ENCODE data around the gene TCTN1.

The TCTN1 gene

DNA sequence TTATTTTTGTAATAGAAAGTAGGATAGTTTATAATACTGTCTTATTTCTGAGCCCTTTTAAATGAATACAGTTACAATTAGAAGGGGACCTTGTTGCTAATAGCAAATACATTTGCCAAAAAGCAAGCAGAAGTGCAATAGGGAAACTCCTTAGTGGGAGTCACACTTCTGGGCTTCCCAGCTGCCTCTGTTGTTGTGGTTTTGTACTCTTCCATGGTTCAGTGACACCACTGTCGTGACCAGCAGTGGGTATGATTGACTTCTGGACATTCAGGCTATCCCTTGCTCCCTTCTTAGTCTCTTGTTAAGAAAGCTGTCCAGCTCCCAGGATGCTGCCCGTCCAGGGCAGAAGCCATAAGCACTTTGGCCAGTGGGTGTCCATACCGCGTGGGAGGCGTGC lies 22.6 kb downstream of the TCTN1 start:
- no peak overlapping the region for H2AFZ ChIP-seq (ENCODE audit: low read depth, low read length, severe bottlenecking)
- TF ChIP-seq EZH2phosphoT487 (conservative IDR thresholded peaks at IDR 0.05; ENCODE audit: low read length) = no peak
- TF ChIP-seq, protein P1, sequence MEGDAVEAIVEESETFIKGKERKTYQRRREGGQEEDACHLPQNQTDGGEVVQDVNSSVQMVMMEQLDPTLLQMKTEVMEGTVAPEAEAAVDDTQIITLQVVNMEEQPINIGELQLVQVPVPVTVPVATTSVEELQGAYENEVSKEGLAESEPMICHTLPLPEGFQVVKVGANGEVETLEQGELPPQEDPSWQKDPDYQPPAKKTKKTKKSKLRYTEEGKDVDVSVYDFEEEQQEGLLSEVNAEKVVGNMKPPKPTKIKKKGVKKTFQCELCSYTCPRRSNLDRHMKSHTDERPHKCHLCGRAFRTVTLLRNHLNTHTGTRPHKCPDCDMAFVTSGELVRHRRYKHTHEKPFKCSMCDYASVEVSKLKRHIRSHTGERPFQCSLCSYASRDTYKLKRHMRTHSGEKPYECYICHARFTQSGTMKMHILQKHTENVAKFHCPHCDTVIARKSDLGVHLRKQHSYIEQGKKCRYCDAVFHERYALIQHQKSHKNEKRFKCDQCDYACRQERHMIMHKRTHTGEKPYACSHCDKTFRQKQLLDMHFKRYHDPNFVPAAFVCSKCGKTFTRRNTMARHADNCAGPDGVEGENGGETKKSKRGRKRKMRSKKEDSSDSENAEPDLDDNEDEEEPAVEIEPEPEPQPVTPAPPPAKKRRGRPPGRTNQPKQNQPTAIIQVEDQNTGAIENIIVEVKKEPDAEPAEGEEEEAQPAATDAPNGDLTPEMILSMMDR (IDR thresholded peaks at IDR 0.05; ENCODE audit: insufficient read depth, low read length, poor library complexity, severe bottlenecking) = no peak
- H3K9me3 ChIP-seq (ENCODE audit: insufficient read depth, low read length) = no peaks in the 10 kb centered on the region
- no peaks in the 10 kb centered on the region for H3K9me2 ChIP-seq (replicated peaks; ENCODE audit: insufficient read depth, low read length)
- no peak overlapping the region for H3K9ac ChIP-seq (ENCODE audit: low read length)
- no peaks in the 10 kb centered on the region for H3K79me2 ChIP-seq (ENCODE audit: insufficient read depth, low read length)
- H3K4me3 ChIP-seq (ENCODE audit: insufficient read depth, low read length, poor library complexity, severe bottlenecking) = no peak overlapping the region
- no peak overlapping the region for H3K4me2 ChIP-seq (ENCODE audit: low read depth, low read length, poor library complexity, severe bottlenecking)
- H3K36me3 ChIP-seq (ENCODE audit: low read length) = no peaks in the 10 kb centered on the region
- H4K20me1 ChIP-seq (ENCODE audit: low read depth, low read length) = no peaks in the 10 kb centered on the region
- H3F3A ChIP-seq (ENCODE audit: insufficient read depth) = peaks cover 29% of the 10 kb centered on the region; the same call in 1 of the 2 replicates
- H3K27ac ChIP-seq (ENCODE audit: low read depth, low read length) = no peak overlapping the region
- H3K27me3 ChIP-seq (ENCODE audit: low read length) = no peaks in the 10 kb centered on the region

GRCh38 chr12:110637869-110638441 lies 24.0 kb downstream of the TCTN1 start:
- Histone ChIP-seq H3K4me3 (ENCODE audit: insufficient read depth, low read length, poor library complexity, severe bottlenecking) (no peak overlapping the region), H3K4me2 (ENCODE audit: low read depth, low read length, poor library complexity, severe bottlenecking) (no peak overlapping the region), H3K79me2 (ENCODE audit: insufficient read depth, low read length) (no peaks in the 10 kb centered on the region), H3F3A (ENCODE audit: insufficient read depth) (peaks cover 20% of the 10 kb centered on the region; the same call in 1 of the 2 replicates), H3K27ac (ENCODE audit: low read depth, low read length) (no peak overlapping the region), H2AFZ (ENCODE audit: low read depth, low read length, severe bottlenecking) (no peak overlapping the region), H3K9me3 (ENCODE audit: insufficient read depth, low read length) (no peaks in the 10 kb centered on the region), H3K9ac (ENCODE audit: low read length) (no peak overlapping the region), H3K9me2 (replicated peaks; ENCODE audit: insufficient read depth, low read length) (no peaks in the 10 kb centered on the region), H3K27me3 (ENCODE audit: low read length) (no peaks in the 10 kb centered on the region), H4K20me1 (ENCODE audit: low read depth, low read length) (no peaks in the 10 kb centered on the region), H3K36me3 (ENCODE audit: low read length) (no peaks in the 10 kb centered on the region)
- TF ChIP-seq, protein P1 (IDR thresholded peaks at IDR 0.05; ENCODE audit: insufficient read depth, low read length, poor library complexity, severe bottlenecking) = no peak
- TF ChIP-seq EZH2phosphoT487 (conservative IDR thresholded peaks at IDR 0.05; ENCODE audit: low read length) = no peak

DNA sequence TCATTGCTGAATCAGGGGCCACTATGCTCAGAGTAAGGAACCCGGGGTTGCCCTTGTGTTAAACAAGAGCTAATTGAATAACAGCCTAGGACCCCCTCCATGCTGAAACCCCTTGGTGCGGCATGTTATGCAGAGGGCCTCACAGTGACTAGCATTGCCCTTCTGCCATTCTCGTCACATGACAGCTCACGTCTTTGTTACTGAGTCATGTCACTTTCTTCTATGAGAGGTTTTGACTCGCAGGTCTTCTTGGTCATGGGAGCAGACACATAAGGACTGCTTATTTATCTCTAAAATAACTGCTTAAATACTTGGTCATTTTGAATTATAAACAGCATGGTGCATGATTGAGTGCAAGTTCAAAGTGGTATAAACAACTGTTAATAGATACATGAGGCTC lies 24.9 kb downstream of the TCTN1 start:
- Histone ChIP-seq H3K79me2 (ENCODE audit: insufficient read depth, low read length) (no peaks in the 10 kb centered on the region), H2AFZ (ENCODE audit: low read depth, low read length, severe bottlenecking) (no peak overlapping the region), H3K36me3 (ENCODE audit: low read length) (no peaks in the 10 kb centered on the region), H3K9me2 (replicated peaks; ENCODE audit: insufficient read depth, low read length) (no peaks in the 10 kb centered on the region), H3F3A (ENCODE audit: insufficient read depth) (peaks cover 12% of the 10 kb centered on the region; the same call in 1 of the 2 replicates), H3K4me2 (ENCODE audit: low read depth, low read length, poor library complexity, severe bottlenecking) (no peak overlapping the region), H3K27ac (ENCODE audit: low read depth, low read length) (no peak overlapping the region), H3K9me3 (ENCODE audit: insufficient read depth, low read length) (no peaks in the 10 kb centered on the region), H3K27me3 (ENCODE audit: low read length) (no peaks in the 10 kb centered on the region), H3K4me3 (ENCODE audit: insufficient read depth, low read length, poor library complexity, severe bottlenecking) (no peak overlapping the region), H4K20me1 (ENCODE audit: low read depth, low read length) (no peaks in the 10 kb centered on the region), H3K9ac (ENCODE audit: low read length) (no peak overlapping the region)
- TF ChIP-seq, protein P1 (IDR thresholded peaks at IDR 0.05; ENCODE audit: insufficient read depth, low read length, poor library complexity, severe bottlenecking) = no peak
- no peak for TF ChIP-seq EZH2phosphoT487 (conservative IDR thresholded peaks at IDR 0.05; ENCODE audit: low read length)
